Stimulated activated memory B cell treated with anti-CD40 and anti-IgM and Interleukin-4, amounts not matched to agents 10 μg/mL and 1 μg/mL and 100 μg/mL, for 72 hours (primary cell): Measurements from ENCODE around the gene ABCA5.
"Not testable (repeated sequence)": the region's sequence is repeated elsewhere in the genome, so short reads cannot be mapped to it uniquely, and the experiment has no call there.

Experiments
- ATAC-seq: fragments of 150-1000 bp; cut with Tn5 transposase; 2 replicates; pipeline ENCODE4 v1.10.0; 2021
- H3K27ac Mint-ChIP-seq: one replicate; pipeline ENCODE4 v1.8.0; 2022; ENCODE audit warnings: mild to moderate bottlenecking, mixed read lengths
- H3K27me3 Mint-ChIP-seq: one replicate; pipeline ENCODE4 v1.8.0; 2022; ENCODE audit warnings: mixed read lengths
- H3K36me3 Mint-ChIP-seq: one replicate; pipeline ENCODE4 v1.8.0; 2022; ENCODE audit warnings: mixed read lengths
- H3K4me1 Mint-ChIP-seq: one replicate; pipeline ENCODE4 v1.8.0; 2022; ENCODE audit warnings: mixed read lengths
- H3K4me3 Mint-ChIP-seq: one replicate; pipeline ENCODE4 v1.8.0; 2022; ENCODE audit warnings: mild to moderate bottlenecking, moderate library complexity, mixed read lengths
- H3K9me3 Mint-ChIP-seq: one replicate; pipeline ENCODE4 v1.8.0; 2022; ENCODE audit warnings: mixed read lengths

The ABCA5 gene

DNA sequence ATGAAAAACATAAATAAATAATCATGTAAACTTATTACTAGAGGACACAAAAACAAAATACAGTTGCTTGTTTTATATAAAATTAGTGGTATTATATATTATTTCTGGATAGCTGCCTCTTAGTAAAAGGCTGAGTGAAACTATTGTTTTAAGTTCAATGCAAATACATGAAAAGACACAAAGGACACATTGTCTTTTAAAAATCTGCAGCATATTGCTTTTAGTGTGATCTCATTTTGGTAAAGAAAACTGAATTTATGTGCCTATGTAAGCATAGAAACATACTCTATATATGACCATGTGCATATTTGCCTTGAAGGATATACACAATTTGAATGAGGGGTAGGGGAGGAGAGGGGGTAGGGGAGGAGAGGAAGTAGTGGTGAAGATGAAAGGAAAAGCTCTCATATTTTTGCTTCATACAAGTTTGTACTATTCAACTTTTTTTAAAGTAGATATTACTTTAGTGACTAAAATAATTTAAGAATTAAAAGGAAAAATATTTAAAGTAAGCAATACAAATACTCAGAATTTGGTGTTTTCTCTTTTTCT lies 104.2 kb downstream of the ABCA5 start:
- no peaks in the 10 kb centered on the region for H3K27me3 Mint-ChIP-seq
- peaks cover 6% of the 10 kb centered on the region for H3K9me3 Mint-ChIP-seq
- ATAC-seq = no peak

DNA sequence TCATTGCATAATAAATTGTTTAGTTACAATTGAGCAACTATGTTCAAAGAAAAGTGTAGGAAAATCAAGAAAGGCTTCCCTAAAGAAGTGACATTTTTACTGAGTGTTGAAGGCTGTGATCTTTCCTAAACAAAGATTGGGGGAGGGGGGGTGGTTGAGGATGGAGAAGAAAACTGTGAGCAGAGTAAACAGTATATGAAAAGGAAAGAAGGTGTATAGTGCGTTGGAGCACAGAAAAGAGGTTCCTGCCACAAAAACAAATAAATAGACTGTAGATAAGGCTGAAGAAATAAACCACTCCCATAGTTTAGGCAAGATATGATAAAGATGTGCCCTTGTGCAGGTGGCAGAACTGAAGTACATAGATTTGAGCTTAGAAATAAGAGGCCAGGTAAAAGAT lies 106.8 kb downstream of the ABCA5 start:
- no peak for ATAC-seq
- H3K36me3 Mint-ChIP-seq = peaks cover 18% of the 10 kb centered on the region
- no peak overlapping the region for H3K27ac Mint-ChIP-seq
- no peaks in the 10 kb centered on the region for H3K27me3 Mint-ChIP-seq
- H3K4me1 Mint-ChIP-seq = peaks cover 22% of the 10 kb centered on the region
- H3K4me3 Mint-ChIP-seq = no peak overlapping the region
- H3K9me3 Mint-ChIP-seq = peaks cover 6% of the 10 kb centered on the region

More for the DNA sequence above, 104.2 kb downstream of the ABCA5 start:
- Mint-ChIP-seq H3K36me3 (peaks cover 18% of the 10 kb centered on the region), H3K4me1 (peaks cover 34% of the 10 kb centered on the region), H3K27ac (peak overlapping the region; percentile 66), H3K4me3 (no peak overlapping the region)

DNA sequence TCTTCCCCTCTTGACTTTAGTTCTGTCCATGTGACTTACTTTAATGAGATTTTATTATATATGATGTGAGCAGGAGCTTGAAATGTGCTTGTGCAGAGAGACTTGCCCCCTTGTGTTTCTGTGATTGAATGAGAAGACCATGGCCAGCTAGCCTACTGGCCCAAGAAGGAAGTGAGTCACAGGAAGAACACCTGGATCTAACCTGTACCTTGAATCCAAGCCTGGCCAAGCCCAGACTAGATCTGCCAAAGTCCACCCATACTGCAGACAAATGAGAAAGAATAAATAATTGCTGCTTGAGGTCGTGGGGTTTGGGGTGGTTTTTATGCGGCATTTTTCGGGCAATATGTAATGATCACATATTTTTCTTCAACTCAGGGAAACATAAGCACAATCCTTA lies 107.9 kb downstream of the ABCA5 start:
- Mint-ChIP-seq H3K4me3 (no peak overlapping the region), H3K27me3 (no peaks in the 10 kb centered on the region), H3K9me3 (peaks cover 6% of the 10 kb centered on the region), H3K27ac (no peak overlapping the region), H3K36me3 (peaks cover 18% of the 10 kb centered on the region), H3K4me1 (peaks cover 18% of the 10 kb centered on the region)
- ATAC-seq = no peak

DNA sequence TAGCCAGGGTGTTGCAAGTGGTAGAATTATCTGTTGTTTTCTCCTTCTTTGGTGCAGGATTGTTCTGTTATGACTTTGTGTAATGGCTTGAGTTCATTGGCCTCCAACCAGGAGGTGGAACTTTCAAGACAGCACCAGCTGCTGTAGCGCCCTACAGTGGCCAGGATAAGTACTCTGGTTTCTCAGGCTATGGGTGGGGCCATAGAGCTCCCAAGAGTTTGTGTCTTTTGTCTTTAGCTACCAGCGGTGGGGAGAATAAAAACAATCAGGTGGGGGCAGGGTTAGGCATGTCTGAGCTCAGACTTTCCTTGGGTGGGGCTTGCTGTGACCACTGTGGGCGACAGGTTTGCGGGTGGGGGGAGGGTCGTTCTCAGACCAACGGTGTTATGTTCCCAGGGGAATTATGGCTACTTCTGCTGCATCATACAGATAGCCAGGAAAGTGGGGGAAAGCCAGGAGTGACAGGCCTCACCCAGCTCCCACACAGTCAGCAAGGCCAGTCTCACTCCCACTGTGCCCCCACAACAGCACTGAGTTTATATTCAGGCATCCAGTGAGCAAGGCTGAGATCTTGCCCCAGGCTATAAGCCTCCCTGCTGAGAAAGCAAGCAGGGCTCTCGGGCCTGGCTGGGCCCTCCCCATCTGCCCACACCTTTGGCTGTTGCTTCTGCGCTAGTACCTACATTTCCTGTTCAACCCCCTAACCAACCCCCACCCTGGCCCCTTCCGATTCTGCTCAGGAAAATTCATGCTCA lies 113.7 kb downstream of the ABCA5 start:
- no peak for ATAC-seq
- Mint-ChIP-seq H3K27me3 (no peaks in the 10 kb centered on the region), H3K36me3 (no peaks in the 10 kb centered on the region), H3K27ac (no peak overlapping the region), H3K4me1 (peaks cover 7% of the 10 kb centered on the region), H3K4me3 (no peak overlapping the region), H3K9me3 (no peaks in the 10 kb centered on the region)

DNA sequence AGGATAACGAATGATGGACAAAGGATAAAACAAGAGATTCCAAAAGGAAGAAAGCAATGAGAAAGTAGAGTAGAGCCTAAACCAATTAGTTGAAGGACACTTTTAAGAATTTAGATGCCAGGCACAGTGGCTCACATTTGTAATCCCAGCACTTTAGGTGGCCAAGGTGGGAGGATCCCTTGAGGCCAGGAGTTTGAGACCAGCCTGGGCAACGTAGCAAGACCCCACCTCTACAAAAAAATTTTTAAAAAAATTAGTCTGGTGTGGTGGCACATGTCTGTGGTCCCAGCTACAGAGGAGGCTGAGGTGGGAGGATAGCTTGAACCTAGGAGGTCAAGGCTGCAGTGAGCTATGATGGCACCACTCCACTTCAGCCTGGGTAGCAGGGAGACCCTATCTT lies 118.3 kb downstream of the ABCA5 start:
- H3K4me3 Mint-ChIP-seq = no peak overlapping the region
- no peaks in the 10 kb centered on the region for H3K36me3 Mint-ChIP-seq
- no peak overlapping the region for H3K27ac Mint-ChIP-seq
- H3K4me1 Mint-ChIP-seq = peaks cover 21% of the 10 kb centered on the region
- H3K27me3 Mint-ChIP-seq = no peaks in the 10 kb centered on the region
- ATAC-seq = no peak
- H3K9me3 Mint-ChIP-seq = no peaks in the 10 kb centered on the region

DNA sequence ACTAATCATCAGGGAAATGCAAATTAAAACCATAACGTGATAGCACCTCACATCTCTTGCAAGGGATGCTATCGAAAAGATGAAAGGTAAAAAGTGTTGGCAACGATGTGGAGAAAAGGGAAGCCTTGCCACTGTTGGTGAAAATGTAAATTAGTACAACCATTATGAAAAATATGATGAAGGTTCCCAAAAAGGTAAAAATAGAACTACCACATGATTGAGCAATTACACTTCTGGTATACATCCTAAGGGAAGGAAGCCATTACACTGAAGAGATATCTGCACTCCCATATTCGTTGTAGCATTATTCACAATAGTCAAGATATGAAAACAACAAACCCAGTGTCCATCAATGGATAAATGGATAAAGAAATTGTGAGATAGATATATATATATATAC lies 119.8 kb downstream of the ABCA5 start:
- Mint-ChIP-seq H3K4me3 (no peak overlapping the region), H3K27ac (no peak overlapping the region), H3K27me3 (no peaks in the 10 kb centered on the region), H3K36me3 (no peaks in the 10 kb centered on the region), H3K9me3 (no peaks in the 10 kb centered on the region), H3K4me1 (peaks cover 20% of the 10 kb centered on the region)
- no peak for ATAC-seq

DNA sequence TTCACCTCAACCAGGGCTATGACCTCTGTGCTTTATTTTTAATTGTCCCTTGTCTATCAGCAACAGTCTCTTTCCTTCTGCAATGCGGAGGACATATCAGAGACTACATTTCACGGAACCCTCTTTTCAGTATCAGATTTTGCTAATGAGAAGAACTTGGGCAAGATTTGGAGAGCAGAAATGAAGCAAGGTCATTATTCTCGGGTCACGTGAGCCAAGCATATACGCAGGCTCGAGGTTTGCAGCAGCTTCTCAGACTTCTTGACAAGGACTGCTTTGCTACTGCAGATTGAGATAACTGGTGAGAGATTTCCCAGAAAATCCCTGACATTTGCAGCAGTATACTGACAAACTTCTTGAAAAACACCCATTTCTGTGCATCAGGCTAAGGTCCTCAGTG lies 128.7 kb downstream of the ABCA5 start:
- Mint-ChIP-seq H3K36me3 (no peaks in the 10 kb centered on the region), H3K9me3 (no peaks in the 10 kb centered on the region), H3K27ac (no peak overlapping the region), H3K4me3 (no peak overlapping the region), H3K4me1 (no peaks in the 10 kb centered on the region), H3K27me3 (no peaks in the 10 kb centered on the region)
- ATAC-seq = no peak

DNA sequence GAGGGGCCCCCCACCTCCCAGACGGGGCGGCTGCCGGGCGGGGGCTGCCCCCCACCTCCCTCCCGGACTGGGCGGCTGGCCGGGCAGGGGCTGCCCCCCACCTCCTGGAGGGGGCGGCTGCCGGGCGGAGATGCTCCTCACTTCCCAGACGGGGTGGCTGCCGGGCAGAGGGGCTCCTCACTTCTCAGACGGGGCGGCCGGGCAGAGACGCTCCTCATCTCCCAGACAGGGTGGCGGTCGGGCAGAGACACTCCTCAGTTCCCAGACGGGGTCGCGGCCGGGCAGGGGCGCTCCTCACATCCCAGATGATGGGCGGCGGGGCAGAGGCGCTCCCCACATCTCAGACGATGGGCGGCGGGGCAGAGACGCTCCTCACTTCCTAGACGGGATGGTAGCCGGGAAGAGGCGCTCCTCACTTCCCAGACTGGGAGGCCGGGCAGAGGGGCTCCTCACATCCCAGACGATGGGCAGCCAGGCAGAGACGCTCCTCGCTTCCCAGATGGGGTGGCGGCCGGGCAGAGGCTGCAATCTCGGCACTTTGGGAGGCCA lies 130.8 kb downstream of the ABCA5 start:
- ATAC-seq, H3K9me3 Mint-ChIP-seq, H3K36me3 Mint-ChIP-seq, H3K27me3 Mint-ChIP-seq, H3K27ac Mint-ChIP-seq, H3K4me1 Mint-ChIP-seq, H3K4me3 Mint-ChIP-seq: not testable (repeated sequence)
